ENCODE measurements around the gene HFE. TPM values are rescaled to one million over a fixed set of nuclear protein-coding genes. Genes with fewer than 3 reads are reported as not detected.

Gene HFE
- total and polyA plus RNA-seq, 2 of the 13 experiments (the other 11 are each of a cell fraction or from before 2014, with no cell fraction given) = 3.7 to 6.3 TPM

- no peak for TF ChIP-seq ZNF282 (IDR thresholded peaks at IDR 0.05; ENCODE audit: partially characterized antibody)
- no peak for TF ChIP-seq ZNF660 (CRISPR knock-in tag; IDR thresholded peaks at IDR 0.05; ENCODE audit: borderline replicate concordance, low read depth)
- no peak for TF ChIP-seq SP5 (CRISPR knock-in tag; IDR thresholded peaks at IDR 0.05; ENCODE audit: borderline replicate concordance, low read depth)
- TF ChIP-seq HNRNPK (IDR thresholded peaks at IDR 0.05; ENCODE audit: low read depth, low read length, poor library complexity, severe bottlenecking) = no peak
- peak; percentile 31; the same call in 1 of the 2 replicates for TF ChIP-seq SALL1 (CRISPR knock-in tag; IDR thresholded peaks at IDR 0.05)
- TF ChIP-seq PAWR (CRISPR knock-in tag; IDR thresholded peaks at IDR 0.05; ENCODE audit: borderline replicate concordance) = no peak
- no peak for TF ChIP-seq NR3C1 (CRISPR knock-in tag; IDR thresholded peaks at IDR 0.05)
- no peak for TF ChIP-seq ZFP62 (CRISPR knock-in tag; IDR thresholded peaks at IDR 0.05)
- no peak for TF ChIP-seq SNAPC2 (CRISPR knock-in tag; IDR thresholded peaks at IDR 0.05)
- TF ChIP-seq ZNF451 (CRISPR knock-in tag; IDR thresholded peaks at IDR 0.05) = no peak
- TF ChIP-seq ZFP1 (CRISPR knock-in tag; IDR thresholded peaks at IDR 0.05) = 0 out of 2 replicates have a peak, but pooled peaks have one; percentile 65
- no peak for TF ChIP-seq ZNF326 (CRISPR knock-in tag; IDR thresholded peaks at IDR 0.05; ENCODE audit: borderline replicate concordance)
- no peak for TF ChIP-seq FOXA1 (IDR thresholded peaks at IDR 0.05)
- no peak for TF ChIP-seq FOXA1 (CRISPR knock-in tag; IDR thresholded peaks at IDR 0.05)
- no peak for TF ChIP-seq BCLAF1 (IDR thresholded peaks at IDR 0.05)
- no peak for TF ChIP-seq ZNF597 (CRISPR knock-in tag; IDR thresholded peaks at IDR 0.05)
- peak; percentile 53 for TF ChIP-seq PHF5A (CRISPR knock-in tag; IDR thresholded peaks at IDR 0.05; ENCODE audit: low read depth, unreplicated experiment)
- TF ChIP-seq DDIT3 (CRISPR knock-in tag; IDR thresholded peaks at IDR 0.05) = no peak
- no peak for TF ChIP-seq TCF12 (IDR thresholded peaks at IDR 0.05)
- TF ChIP-seq TCF12 (CRISPR knock-in tag; IDR thresholded peaks at IDR 0.05) = no peak
- no peak for TF ChIP-seq ZNF501 (CRISPR knock-in tag; IDR thresholded peaks at IDR 0.05)
- no peak for TF ChIP-seq CREBL2 (CRISPR knock-in tag; IDR thresholded peaks at IDR 0.05; ENCODE audit: borderline replicate concordance)
- TF ChIP-seq ZNF790 (CRISPR knock-in tag; IDR thresholded peaks at IDR 0.05; ENCODE audit: borderline replicate concordance) = no peak
- TF ChIP-seq ZNF773 (CRISPR knock-in tag; IDR thresholded peaks at IDR 0.05; ENCODE audit: borderline replicate concordance) = no peak
- peak; percentile 74 for TF ChIP-seq ARID5B (CRISPR knock-in tag; IDR thresholded peaks at IDR 0.05)
Measured at GRCh38 chr6:26065952-26066380, 21.3 kb upstream of the HFE start (continued).
